CD4-positive, alpha-beta T cell (primary cell): ENCODE results near the gene FAM171A1. TPM values are rescaled to one million over a fixed set of nuclear protein-coding genes. Genes with fewer than 3 reads are reported as not detected.
"Not testable (repeated sequence)": the region's sequence is repeated elsewhere in the genome, so short reads cannot be mapped to it uniquely, and the experiment has no call there.

Experiments used
- ATAC-seq: fragments of 200-7000 bp; cut with Tn5 transposase; one replicate; pipeline ENCODE4 v1.10.0; 2022; ENCODE audit warnings: mild to moderate bottlenecking; ENCODE audit not compliant: poor library complexity
- CTCF ChIA-PET: fragments of 350-600 bp; sonication (Branson Sonifier 250); formaldehyde crosslinking; loops from one replicate; lab custom pipeline; 2021; ENCODE audit warnings: antibody characterized with exemption, inconsistent platforms; lab: Charles Lee
- POLR2A ChIA-PET: fragments of 350-600 bp; sonication (Branson Sonifier 250); formaldehyde crosslinking; loops from one replicate; lab custom pipeline; 2021; ENCODE audit warnings: antibody characterized with exemption, inconsistent platforms; lab: Charles Lee
- DNase-seq, 14 experiments: peaks; one replicate each; pipeline ENCODE4 v3.0.0-alpha.2; 2013 to 2020; ENCODE audit warnings: mixed read lengths in 2 of 14
- H3K27ac ChIP-seq, 2 donors: one replicate each; pipeline versions ENCODE4 v1.5.1 to v1.7.0; 2013; ENCODE audit warnings: low read length in 2 of 2, low read depth in 1 of 2, mild to moderate bottlenecking in 1 of 2
- H3K27me3 ChIP-seq, 2 experiments: 1 replicate in 1 of 2; 2 replicates in 1 of 2; pipeline versions ENCODE4 v1.6.1 to v1.7.0; 2013; ENCODE audit warnings: low read length in 2 of 2, control low read depth in 1 of 2, mild to moderate bottlenecking in 1 of 2, moderate library complexity in 1 of 2; ENCODE audit not compliant: insufficient read depth in 2 of 2, control insufficient read depth in 1 of 2
- H3K36me3 ChIP-seq: one replicate; pipeline ENCODE4 v1.6.1; 2013; ENCODE audit warnings: low read length, control low read depth; ENCODE audit not compliant: insufficient read depth
- H3K4me1 ChIP-seq: one replicate; pipeline ENCODE4 v1.6.1; 2013; ENCODE audit warnings: low read length, control low read depth; ENCODE audit not compliant: insufficient read depth
- H3K4me3 ChIP-seq: one replicate; pipeline ENCODE4 v1.5.1; 2013; ENCODE audit warnings: mild to moderate bottlenecking, low read length, moderate library complexity
- H3K9me3 ChIP-seq, 2 experiments: 1 replicate in 1 of 2; 2 replicates in 1 of 2; pipeline versions ENCODE4 v1.6.1 to v1.7.0; 2013; ENCODE audit warnings: low read length in 2 of 2, mild to moderate bottlenecking in 2 of 2, control low read depth in 1 of 2, moderate library complexity in 1 of 2; ENCODE audit not compliant: control insufficient read depth in 1 of 2, insufficient read depth in 1 of 2
- H3K27ac Mint-ChIP-seq: one replicate; pipeline ENCODE4 v1.8.0; 2020; ENCODE audit warnings: mixed read lengths
- H3K27me3 Mint-ChIP-seq: one replicate; pipeline ENCODE4 v1.8.0; 2021; ENCODE audit warnings: mixed read lengths
- H3K36me3 Mint-ChIP-seq: one replicate; pipeline ENCODE4 v1.8.0; 2021; ENCODE audit warnings: low read depth, mixed read lengths
- H3K4me1 Mint-ChIP-seq: one replicate; pipeline ENCODE4 v1.8.0; 2021; ENCODE audit warnings: low read depth, mixed read lengths
- H3K4me3 Mint-ChIP-seq: one replicate; pipeline ENCODE4 v1.8.0; 2020; ENCODE audit warnings: mild to moderate bottlenecking, mixed read lengths
- H3K9me3 Mint-ChIP-seq: one replicate; pipeline ENCODE4 v1.8.0; 2020; ENCODE audit warnings: mixed read lengths
- intact Hi-C, 2 experiments: fragments of 100-400 bp; cut with DNase I in 1 of 2; cut with micrococcal nuclease in 1 of 2; formaldehyde crosslinking; loops; one replicate each; pipeline versions ENCODE4 v1.15.1 to v1.9.0; 2023 to 2025; cut with DNase I, micrococcal nuclease
- total RNA-seq, 174 experiments: library from RNA in 2 of 174; stranded (reverse) in 2 of 174; gene quantifications; one replicate each; pipeline ENCODE4 v1.2.3 and lab custom pipeline; 2021 to 2026
- TF ChIP-seq, protein P1 (sequence below): fragments of 200-600 bp; IDR thresholded peaks from one replicate; pipeline ENCODE4 v1.8.0; 2022; ENCODE audit warnings: antibody characterized with exemption, mild to moderate bottlenecking

Gene FAM171A1
- total RNA-seq, 2 experiments from 2014 or later = 1.8 to 2.6 TPM

DNA sequence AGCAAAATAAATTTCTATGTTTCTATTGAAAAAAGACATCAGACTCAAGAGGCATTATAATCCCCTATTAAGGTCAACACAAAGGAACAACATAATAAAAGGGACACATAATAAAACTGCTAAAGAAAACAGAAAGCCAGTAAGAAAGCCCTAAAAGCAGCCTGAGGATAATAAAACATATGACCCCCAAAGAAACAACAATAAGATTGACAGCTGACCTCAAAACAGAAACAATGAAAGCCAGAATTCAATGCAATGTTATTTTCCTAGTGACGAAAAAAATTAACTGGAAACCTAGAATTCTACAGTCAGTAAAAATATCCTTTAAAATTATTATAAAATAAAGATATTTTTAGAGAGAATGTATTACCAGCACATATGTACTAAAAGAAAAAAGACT lies 44.9 kb upstream of the FAM171A1 start:
- Mint-ChIP-seq H3K27me3 (peaks cover 26% of the 10 kb centered on the region), H3K9me3 (no peaks in the 10 kb centered on the region), H3K4me1 (no peaks in the 10 kb centered on the region), H3K27ac (no peak overlapping the region), H3K36me3 (no peaks in the 10 kb centered on the region), H3K4me3 (no peak overlapping the region)
- H3K4me3 ChIP-seq = no peak overlapping the region
- no peaks in the 10 kb centered on the region for H3K4me1 ChIP-seq
- no peaks in the 10 kb centered on the region for H3K9me3 ChIP-seq
- intact Hi-C loops = no loop called here
- ATAC-seq (no peak), DNase-seq (no peak)
- no peaks in the 10 kb centered on the region for H3K27me3 ChIP-seq
- TF ChIP-seq, protein P1, sequence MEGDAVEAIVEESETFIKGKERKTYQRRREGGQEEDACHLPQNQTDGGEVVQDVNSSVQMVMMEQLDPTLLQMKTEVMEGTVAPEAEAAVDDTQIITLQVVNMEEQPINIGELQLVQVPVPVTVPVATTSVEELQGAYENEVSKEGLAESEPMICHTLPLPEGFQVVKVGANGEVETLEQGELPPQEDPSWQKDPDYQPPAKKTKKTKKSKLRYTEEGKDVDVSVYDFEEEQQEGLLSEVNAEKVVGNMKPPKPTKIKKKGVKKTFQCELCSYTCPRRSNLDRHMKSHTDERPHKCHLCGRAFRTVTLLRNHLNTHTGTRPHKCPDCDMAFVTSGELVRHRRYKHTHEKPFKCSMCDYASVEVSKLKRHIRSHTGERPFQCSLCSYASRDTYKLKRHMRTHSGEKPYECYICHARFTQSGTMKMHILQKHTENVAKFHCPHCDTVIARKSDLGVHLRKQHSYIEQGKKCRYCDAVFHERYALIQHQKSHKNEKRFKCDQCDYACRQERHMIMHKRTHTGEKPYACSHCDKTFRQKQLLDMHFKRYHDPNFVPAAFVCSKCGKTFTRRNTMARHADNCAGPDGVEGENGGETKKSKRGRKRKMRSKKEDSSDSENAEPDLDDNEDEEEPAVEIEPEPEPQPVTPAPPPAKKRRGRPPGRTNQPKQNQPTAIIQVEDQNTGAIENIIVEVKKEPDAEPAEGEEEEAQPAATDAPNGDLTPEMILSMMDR = no peak
- H3K36me3 ChIP-seq = no peaks in the 10 kb centered on the region
- ChIA-PET CTCF (no interaction called here), POLR2A (no interaction called here)
- H3K27ac ChIP-seq = no peak overlapping the region

DNA sequence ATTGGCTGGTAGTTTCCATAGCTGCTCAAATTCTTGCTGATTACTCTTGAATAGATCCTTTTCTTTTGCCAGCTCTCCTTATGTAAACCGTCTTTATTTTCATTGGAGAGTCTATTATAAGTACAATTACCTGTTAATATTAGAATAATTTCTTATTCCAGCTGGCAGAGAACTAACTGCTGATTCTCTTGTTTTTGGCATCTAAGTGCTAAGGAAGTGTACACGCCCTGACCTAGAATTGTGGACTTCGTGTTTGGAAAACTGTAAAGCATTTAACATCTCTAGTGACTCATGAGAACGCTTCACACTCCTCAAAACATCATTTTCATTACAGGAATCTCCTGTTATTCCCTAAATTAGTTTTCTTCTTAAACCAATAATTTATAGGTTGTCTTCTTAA lies 39.9 kb upstream of the FAM171A1 start:
- intact Hi-C loops = no loop called here
- no peak overlapping the region for H3K4me3 Mint-ChIP-seq
- no peaks in the 10 kb centered on the region for H3K4me1 Mint-ChIP-seq
- H3K9me3 Mint-ChIP-seq = no peaks in the 10 kb centered on the region
- TF ChIP-seq, protein P1 = no peak
- no peak overlapping the region for H3K27ac Mint-ChIP-seq
- H3K36me3 Mint-ChIP-seq = no peaks in the 10 kb centered on the region
- no peak overlapping the region for H3K4me3 ChIP-seq
- no peak overlapping the region for H3K27ac ChIP-seq
- no peaks in the 10 kb centered on the region for H3K27me3 ChIP-seq
- H3K36me3 ChIP-seq = no peaks in the 10 kb centered on the region
- H3K9me3 ChIP-seq = no peaks in the 10 kb centered on the region
- no peaks in the 10 kb centered on the region for H3K4me1 ChIP-seq
- peaks cover 15% of the 10 kb centered on the region for H3K27me3 Mint-ChIP-seq
- POLR2A ChIA-PET = no interaction called here
- CTCF ChIA-PET = no interaction called here
- no peak for DNase-seq
- no peak for ATAC-seq

DNA sequence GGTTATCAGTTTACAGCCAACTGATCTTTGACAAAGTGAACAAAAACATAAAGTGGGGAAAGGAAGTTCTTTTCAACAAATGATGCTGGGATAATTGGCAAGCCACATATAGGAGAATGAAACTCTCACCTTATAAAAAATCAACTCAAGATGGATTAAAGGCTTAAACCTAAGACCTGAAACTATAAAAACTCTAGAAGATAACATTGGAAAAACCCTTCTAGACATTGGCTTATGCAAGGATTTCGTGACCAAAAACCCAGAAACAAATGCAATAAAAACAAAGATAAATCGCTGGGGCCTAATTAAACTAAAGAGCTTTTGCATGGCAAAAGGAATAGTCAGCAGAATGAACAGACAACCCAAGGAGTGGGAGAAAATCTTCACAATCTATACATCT lies 38.3 kb upstream of the FAM171A1 start:
- H3K36me3 ChIP-seq, ATAC-seq, H3K9me3 ChIP-seq, CTCF ChIA-PET, H3K36me3 Mint-ChIP-seq, H3K27ac Mint-ChIP-seq, H3K4me1 ChIP-seq, H3K27ac ChIP-seq, H3K4me1 Mint-ChIP-seq, H3K9me3 Mint-ChIP-seq, H3K27me3 ChIP-seq, DNase-seq, intact Hi-C loops, POLR2A ChIA-PET, H3K4me3 ChIP-seq, H3K4me3 Mint-ChIP-seq: not testable (repeated sequence)
- H3K27me3 Mint-ChIP-seq = peaks cover 15% of the 10 kb centered on the region

DNA sequence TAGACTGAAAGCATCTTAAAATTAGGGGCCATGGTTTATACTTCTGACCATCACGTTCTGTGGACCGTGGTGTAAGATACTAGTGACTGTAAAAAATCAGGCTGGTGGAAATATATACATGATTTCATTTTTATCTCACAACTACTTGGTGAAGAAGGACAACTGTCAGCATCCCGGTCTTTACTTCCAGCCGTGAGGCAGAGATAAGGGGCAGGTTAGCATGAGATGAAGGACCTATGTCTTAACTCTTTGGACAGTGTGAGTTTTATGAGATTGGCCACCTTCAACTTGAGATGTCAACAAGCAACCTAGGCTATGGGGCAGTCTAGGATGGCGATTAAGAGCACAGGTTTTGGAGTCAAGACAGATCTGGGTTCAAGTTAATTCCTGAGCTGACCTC lies 37.5 kb upstream of the FAM171A1 start:
- no peaks in the 10 kb centered on the region for H3K27me3 ChIP-seq
- intact Hi-C loops = no loop called here
- Mint-ChIP-seq H3K27me3 (peaks cover 15% of the 10 kb centered on the region), H3K27ac (no peak overlapping the region), H3K36me3 (no peaks in the 10 kb centered on the region), H3K4me3 (no peak overlapping the region), H3K9me3 (no peaks in the 10 kb centered on the region), H3K4me1 (no peaks in the 10 kb centered on the region)
- TF ChIP-seq, protein P1 = no peak
- no peaks in the 10 kb centered on the region for H3K4me1 ChIP-seq
- no peaks in the 10 kb centered on the region for H3K9me3 ChIP-seq
- DNase-seq = no peak
- CTCF ChIA-PET = no interaction called here
- POLR2A ChIA-PET = no interaction called here
- no peaks in the 10 kb centered on the region for H3K36me3 ChIP-seq
- H3K27ac ChIP-seq = no peak overlapping the region
- no peak overlapping the region for H3K4me3 ChIP-seq
- ATAC-seq = no peak
